ENCODE data around the gene CSTF2T. TPM values are rescaled to one million over a fixed set of nuclear protein-coding genes. Genes with fewer than 3 reads are reported as not detected.

The CSTF2T gene
- total RNA-seq, 1 experiment from 2014 or later = 22.2 TPM

DNA sequence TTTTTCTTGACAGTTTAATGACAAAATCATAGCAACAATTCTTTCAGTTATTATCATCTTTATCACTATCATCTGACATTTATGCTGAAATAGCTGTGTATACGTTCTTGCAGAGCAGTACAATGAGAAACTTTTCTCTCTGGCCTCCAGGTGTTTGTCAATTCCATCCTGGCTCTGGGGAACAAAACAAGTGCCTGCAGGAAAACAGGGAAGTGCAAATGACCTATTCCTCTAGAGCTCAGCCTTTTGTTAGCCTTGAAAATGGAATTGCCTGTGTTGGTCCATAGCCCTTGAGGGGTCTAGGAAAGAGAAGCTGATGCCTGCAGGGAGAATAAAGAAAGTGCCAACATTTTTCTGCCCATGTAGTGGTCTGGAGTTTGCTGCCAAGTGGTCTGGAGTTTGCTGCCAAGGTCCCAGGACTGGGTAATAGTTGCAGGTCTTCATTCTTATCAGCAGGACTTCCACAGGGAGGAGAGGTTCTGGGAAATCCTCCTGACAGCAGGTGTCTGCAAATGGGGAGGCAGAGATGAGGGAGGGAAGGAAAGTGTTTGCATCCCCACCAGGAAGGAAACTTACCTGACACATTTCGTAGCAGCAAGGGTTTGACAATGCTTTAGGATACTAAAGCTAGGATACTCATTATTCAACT lies 10.1 kb upstream of the CSTF2T start:
- BruUV-seq (replicated peaks) = no TSS peak
- POLR2A ChIA-PET (ENCODE audit: low non-redundant PET) = no interaction called here
- CTCF ChIA-PET = no interaction called here

DNA sequence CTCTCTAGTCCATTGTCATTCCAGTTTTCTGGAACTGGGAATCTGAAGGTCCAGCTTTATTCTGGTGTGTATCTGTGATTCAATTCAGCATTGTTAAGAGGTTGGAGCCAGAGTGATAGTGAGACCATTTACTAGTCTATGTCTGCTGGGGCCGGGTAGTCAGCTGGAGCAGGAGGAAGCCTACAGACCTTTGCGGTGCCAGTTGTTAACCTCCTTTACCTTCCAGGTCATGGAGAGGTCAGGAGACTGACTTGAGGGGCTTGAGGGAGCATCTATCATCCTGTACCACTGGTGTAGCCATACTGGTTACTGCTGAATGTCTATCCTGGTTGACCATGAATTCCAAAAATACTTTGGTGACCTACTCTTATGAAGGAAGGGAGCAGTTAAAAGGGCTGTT lies 9.2 kb upstream of the CSTF2T start:
- intact Hi-C loops (cut with micrococcal nuclease; ENCODE audit: unreplicated experiment) = no loop called here
- CTCF ChIA-PET = no interaction called here

More for the DNA sequence above, 10.1 kb upstream of the CSTF2T start:
- intact Hi-C loops (cut with micrococcal nuclease; ENCODE audit: unreplicated experiment) = no loop called here
- H3K4me1 ChIP-seq (ENCODE audit: insufficient read depth, low read length, poor library complexity, severe bottlenecking) = no peaks in the 10 kb centered on the region
- H3K36me3 ChIP-seq (ENCODE audit: insufficient read depth, low read length, poor library complexity, severe bottlenecking) = no peaks in the 10 kb centered on the region
- no peak overlapping the region for H3K27ac ChIP-seq (ENCODE audit: low read depth, low read length, poor library complexity, severe bottlenecking)
- H3K4me3 ChIP-seq (ENCODE audit: low read depth, low read length, poor library complexity, severe bottlenecking) = no peak overlapping the region
- H3K9me3 ChIP-seq (ENCODE audit: low read depth, low read length, poor library complexity, severe bottlenecking) = no peaks in the 10 kb centered on the region
- no peak for TF ChIP-seq EZH2 (IDR thresholded peaks at IDR 0.05; ENCODE audit: borderline replicate concordance, low read depth, low read length, poor library complexity, severe bottlenecking)
- TF ChIP-seq, protein P1, sequence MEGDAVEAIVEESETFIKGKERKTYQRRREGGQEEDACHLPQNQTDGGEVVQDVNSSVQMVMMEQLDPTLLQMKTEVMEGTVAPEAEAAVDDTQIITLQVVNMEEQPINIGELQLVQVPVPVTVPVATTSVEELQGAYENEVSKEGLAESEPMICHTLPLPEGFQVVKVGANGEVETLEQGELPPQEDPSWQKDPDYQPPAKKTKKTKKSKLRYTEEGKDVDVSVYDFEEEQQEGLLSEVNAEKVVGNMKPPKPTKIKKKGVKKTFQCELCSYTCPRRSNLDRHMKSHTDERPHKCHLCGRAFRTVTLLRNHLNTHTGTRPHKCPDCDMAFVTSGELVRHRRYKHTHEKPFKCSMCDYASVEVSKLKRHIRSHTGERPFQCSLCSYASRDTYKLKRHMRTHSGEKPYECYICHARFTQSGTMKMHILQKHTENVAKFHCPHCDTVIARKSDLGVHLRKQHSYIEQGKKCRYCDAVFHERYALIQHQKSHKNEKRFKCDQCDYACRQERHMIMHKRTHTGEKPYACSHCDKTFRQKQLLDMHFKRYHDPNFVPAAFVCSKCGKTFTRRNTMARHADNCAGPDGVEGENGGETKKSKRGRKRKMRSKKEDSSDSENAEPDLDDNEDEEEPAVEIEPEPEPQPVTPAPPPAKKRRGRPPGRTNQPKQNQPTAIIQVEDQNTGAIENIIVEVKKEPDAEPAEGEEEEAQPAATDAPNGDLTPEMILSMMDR (conservative IDR thresholded peaks at IDR 0.05; ENCODE audit: low read depth, low read length) = no peak
- H3K27me3 ChIP-seq (replicated peaks; ENCODE audit: insufficient read depth, low read depth, low read length, poor library complexity) = peaks cover 17% of the 10 kb centered on the region
- no peak for DNase-seq (ENCODE audit: low spot score)

DNA sequence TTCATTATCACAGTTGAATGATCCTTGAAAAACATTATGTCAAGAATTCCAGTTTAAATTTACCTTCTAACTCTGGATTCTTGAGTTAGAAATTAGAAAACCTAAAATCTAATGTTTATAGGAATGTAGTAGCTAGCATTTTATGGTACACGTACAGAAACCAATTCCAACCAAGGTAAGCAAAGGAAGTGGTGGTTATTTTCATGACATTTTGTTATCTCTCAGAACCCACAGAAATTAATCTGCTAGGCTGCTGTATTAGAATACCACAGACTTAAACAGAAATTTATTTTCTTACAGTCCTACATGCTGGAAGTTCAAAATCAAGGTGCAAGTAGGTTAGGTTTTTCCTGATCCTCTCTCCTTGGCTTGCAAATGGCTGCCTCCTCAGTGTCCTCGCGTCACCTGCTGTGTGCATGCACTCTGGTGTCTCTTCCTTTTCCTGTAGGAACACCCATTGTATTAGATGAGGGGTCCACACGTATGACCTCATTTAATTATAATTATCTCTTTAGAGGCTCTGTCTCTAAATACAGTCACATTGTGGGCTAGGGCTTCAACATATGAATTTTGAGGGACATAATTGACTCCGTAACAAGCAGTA lies 8.5 kb upstream of the CSTF2T start:
- no peaks in the 10 kb centered on the region for H3K9me3 ChIP-seq (ENCODE audit: low read depth, low read length, poor library complexity, severe bottlenecking)
- ChIA-PET CTCF (no interaction called here), POLR2A (ENCODE audit: low non-redundant PET) (no interaction called here)
- no peak for DNase-seq (ENCODE audit: low spot score)
- no peak overlapping the region for H3K27ac ChIP-seq (ENCODE audit: low read depth, low read length, poor library complexity, severe bottlenecking)
- H3K4me1 ChIP-seq (ENCODE audit: insufficient read depth, low read length, poor library complexity, severe bottlenecking) = no peaks in the 10 kb centered on the region
- no peaks in the 10 kb centered on the region for H3K36me3 ChIP-seq (ENCODE audit: insufficient read depth, low read length, poor library complexity, severe bottlenecking)
- TF ChIP-seq, protein P1 (conservative IDR thresholded peaks at IDR 0.05; ENCODE audit: low read depth, low read length) = no peak
- TF ChIP-seq EZH2 (IDR thresholded peaks at IDR 0.05; ENCODE audit: borderline replicate concordance, low read depth, low read length, poor library complexity, severe bottlenecking) = no peak
- BruUV-seq (replicated peaks) = no TSS peak
- intact Hi-C loops (cut with micrococcal nuclease; ENCODE audit: unreplicated experiment) = no loop called here
- H3K4me3 ChIP-seq (ENCODE audit: low read depth, low read length, poor library complexity, severe bottlenecking) = no peak overlapping the region
- peaks cover 17% of the 10 kb centered on the region for H3K27me3 ChIP-seq (replicated peaks; ENCODE audit: insufficient read depth, low read depth, low read length, poor library complexity)

More for the DNA sequence above, 9.2 kb upstream of the CSTF2T start:
- no peak for DNase-seq (ENCODE audit: low spot score)
- Histone ChIP-seq H3K27me3 (replicated peaks; ENCODE audit: insufficient read depth, low read depth, low read length, poor library complexity) (peaks cover 17% of the 10 kb centered on the region), H3K27ac (ENCODE audit: low read depth, low read length, poor library complexity, severe bottlenecking) (no peak overlapping the region), H3K4me1 (ENCODE audit: insufficient read depth, low read length, poor library complexity, severe bottlenecking) (no peaks in the 10 kb centered on the region), H3K9me3 (ENCODE audit: low read depth, low read length, poor library complexity, severe bottlenecking) (no peaks in the 10 kb centered on the region), H3K4me3 (ENCODE audit: low read depth, low read length, poor library complexity, severe bottlenecking) (no peak overlapping the region), H3K36me3 (ENCODE audit: insufficient read depth, low read length, poor library complexity, severe bottlenecking) (no peaks in the 10 kb centered on the region)
- TF ChIP-seq, protein P1 (conservative IDR thresholded peaks at IDR 0.05; ENCODE audit: low read depth, low read length) = no peak
- POLR2A ChIA-PET (ENCODE audit: low non-redundant PET) = no interaction called here
- no TSS peak for BruUV-seq (replicated peaks)

Measured in A673 (cell line).